ENCODE measurements around the gene NOL3. TPM values are rescaled to one million over a fixed set of nuclear protein-coding genes. Genes with fewer than 3 reads are reported as not detected.

The NOL3 gene
- total and polyA plus RNA-seq, 2 of the 4 experiments (the other 2 are of a cell fraction) = 6.1 to 17.2 TPM

GRCh38 chr16:67213197-67214019 is 43.1 kb downstream of the NOL3 start:
- no peak overlapping the region for H4K91ac ChIP-seq (ENCODE audit: insufficient read depth, low read depth, low read length)
- ATAC-seq (ENCODE audit: low read depth) = no peak
- no peaks in the 10 kb centered on the region for H3K4me1 ChIP-seq (ENCODE audit: control insufficient read depth, insufficient read depth, low read length)
- H3K79me1 ChIP-seq (ENCODE audit: low read depth in 1 of 2, low read length in 2 of 2) = peaks cover 0 to 3% of the 10 kb centered on the region in 2 experiments; a peak in 1 of 4 replicates
- DNase-seq = no peak
- no peak overlapping the region for H3K56ac ChIP-seq (ENCODE audit: extremely low read depth, insufficient read depth, low read length)
- no TSS peak for BruUV-seq (replicated peaks)
- POLR2A ChIA-PET (ENCODE audit: unreplicated experiment) = no interaction called here
- H3K18ac ChIP-seq (ENCODE audit: low read depth, low read length) = no peak overlapping the region
- H3K4me2 ChIP-seq (ENCODE audit: low read depth, low read length) = no peak overlapping the region
- H3K14ac ChIP-seq (replicated peaks; ENCODE audit: low read depth, low read length) = no peak overlapping the region
- H3K36me3 ChIP-seq (ENCODE audit: control insufficient read depth, insufficient read depth, low read length) = peaks cover 4% of the 10 kb centered on the region; the same call in 1 of the 2 replicates
- dilution Hi-C loops (cut with HindIII; ENCODE audit: low sequenced_read_pairs, unreplicated experiment) (no loop called here), intact Hi-C loops (cut with micrococcal nuclease) (no loop called here), in situ Hi-C loops (cut with MboI; ENCODE audit: low sequenced_read_pairs) (no loop called here)
- no peaks in the 10 kb centered on the region for H3K9me3 ChIP-seq (ENCODE audit: control insufficient read depth, insufficient read depth, low read length)
- no peaks in the 10 kb centered on the region for H3K27me3 ChIP-seq (ENCODE audit: control insufficient read depth, insufficient read depth, low read length)
- H4K8ac ChIP-seq (ENCODE audit: low read depth in 2 of 2, low read length in 2 of 2) = no peak overlapping the region
- H3K27ac ChIP-seq (ENCODE audit: insufficient read depth, low read length) = no peak overlapping the region
- H2AFZ ChIP-seq (replicated peaks; ENCODE audit: low read length, poor library complexity) = no peak overlapping the region
- no peak overlapping the region for H2BK5ac ChIP-seq (ENCODE audit: low read depth, low read length, poor library complexity, severe bottlenecking)
- H3K9ac ChIP-seq (ENCODE audit: low read depth, low read length) = no peak overlapping the region
- H2BK120ac ChIP-seq (ENCODE audit: low read depth, low read length) = no peak overlapping the region
- H3K23ac ChIP-seq (ENCODE audit: low read depth, low read length) = no peak overlapping the region
- peaks cover 10% of the 10 kb centered on the region; the same call in 1 of the 2 replicates for H3K9me1 ChIP-seq (ENCODE audit: insufficient read depth, low read length)
- no peak overlapping the region for H3K4ac ChIP-seq (ENCODE audit: low read depth, low read length)
- H4K20me1 ChIP-seq (ENCODE audit: insufficient read depth, low read length) = no peaks in the 10 kb centered on the region
- H2AK5ac ChIP-seq (ENCODE audit: low read depth, low read length) = no peak overlapping the region
- H2AK9ac ChIP-seq (replicated peaks; ENCODE audit: low read depth, low read length, poor library complexity) = no peak overlapping the region
- H3K4me3 ChIP-seq (ENCODE audit: insufficient read depth, low read depth, low read length) = no peak overlapping the region
- TF ChIP-seq CHD1 (IDR thresholded peaks at IDR 0.05; ENCODE audit: low read depth, low read length) = no peak
- no peak for TF ChIP-seq MAZ (IDR thresholded peaks at IDR 0.05; ENCODE audit: borderline replicate concordance, low read depth, low read length)
- TF ChIP-seq, protein P1, sequence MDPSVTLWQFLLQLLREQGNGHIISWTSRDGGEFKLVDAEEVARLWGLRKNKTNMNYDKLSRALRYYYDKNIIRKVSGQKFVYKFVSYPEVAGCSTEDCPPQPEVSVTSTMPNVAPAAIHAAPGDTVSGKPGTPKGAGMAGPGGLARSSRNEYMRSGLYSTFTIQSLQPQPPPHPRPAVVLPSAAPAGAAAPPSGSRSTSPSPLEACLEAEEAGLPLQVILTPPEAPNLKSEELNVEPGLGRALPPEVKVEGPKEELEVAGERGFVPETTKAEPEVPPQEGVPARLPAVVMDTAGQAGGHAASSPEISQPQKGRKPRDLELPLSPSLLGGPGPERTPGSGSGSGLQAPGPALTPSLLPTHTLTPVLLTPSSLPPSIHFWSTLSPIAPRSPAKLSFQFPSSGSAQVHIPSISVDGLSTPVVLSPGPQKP (IDR thresholded peaks at IDR 0.05; ENCODE audit: borderline replicate concordance, low read depth, low read length) = no peak
- no peak for TF ChIP-seq NFE2L2 (IDR thresholded peaks at IDR 0.05; ENCODE audit: low read depth, low read length)
- TF ChIP-seq, protein P2, sequence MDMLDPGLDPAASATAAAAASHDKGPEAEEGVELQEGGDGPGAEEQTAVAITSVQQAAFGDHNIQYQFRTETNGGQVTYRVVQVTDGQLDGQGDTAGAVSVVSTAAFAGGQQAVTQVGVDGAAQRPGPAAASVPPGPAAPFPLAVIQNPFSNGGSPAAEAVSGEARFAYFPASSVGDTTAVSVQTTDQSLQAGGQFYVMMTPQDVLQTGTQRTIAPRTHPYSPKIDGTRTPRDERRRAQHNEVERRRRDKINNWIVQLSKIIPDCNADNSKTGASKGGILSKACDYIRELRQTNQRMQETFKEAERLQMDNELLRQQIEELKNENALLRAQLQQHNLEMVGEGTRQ (IDR thresholded peaks at IDR 0.05; ENCODE audit: low read depth, low read length) = no peak
- no peak for TF ChIP-seq RFX5 (IDR thresholded peaks at IDR 0.05; ENCODE audit: low read depth, low read length)
- H2BK15ac ChIP-seq (ENCODE audit: low read depth, low read length) = no peak overlapping the region
- 75% methylated on average over 2 of the region's 8 CpGs; no CpG with 5 or more reads in 1 of the 2 experiments for WGBS, 2 experiments (ENCODE audit: extremely low coverage in 2 of 2, insufficient read length in 1 of 2)
- H2BK20ac ChIP-seq (ENCODE audit: low read depth, low read length) = no peak overlapping the region
- no peak overlapping the region for H4K5ac ChIP-seq (ENCODE audit: low read depth, low read length)
- CTCF ChIA-PET = no interaction called here
